ENCODE results near the gene ARHGEF7.
"Not testable (repeated sequence)": the region's sequence is repeated elsewhere in the genome, so short reads cannot be mapped to it uniquely, and the experiment has no call there.

Gene ARHGEF7

GRCh38 chr13:111115061-111115964 is at the start of gene ARHGEF7:
Gene ARHGEF7 (plus strand): TSS chr13:111115310. CDS start chr13:111115527, 217 bp downstream.
- no peak within 1 kb of the TSS for H3K27ac ChIP-seq
- peak within 1 kb of the TSS; percentile 68 for H3K4me3 ChIP-seq
- peaks cover 89% of the 10 kb centered on the region for H3K27me3 ChIP-seq

GRCh38 chr13:111065698-111066097 is 49.4 kb upstream of the ARHGEF7 start:
- no peak overlapping the region for H3K9ac ChIP-seq
- peaks cover 7% of the 10 kb centered on the region; the same call in 1 of the 2 replicates for H3K4me1 ChIP-seq
- no peak for TF ChIP-seq Cebpa-rat (IDR thresholded peaks at IDR 0.05)
- no peak overlapping the region for H3K4me3 ChIP-seq
- peaks cover 43% of the 10 kb centered on the region for H3K27me3 ChIP-seq
- no peaks in the 10 kb centered on the region for H3K36me3 ChIP-seq
- H3K9me3 ChIP-seq, result peaks cover 14% of the 10 kb centered on the region
- no peak overlapping the region for H3K27ac ChIP-seq
- peaks cover 11% of the 10 kb centered on the region for H4K20me1 ChIP-seq
- H3K4me2 ChIP-seq, result no peak overlapping the region

More at GRCh38 chr13:111115061-111115964, at the start of gene ARHGEF7:
- peaks cover 14% of the 10 kb centered on the region for H3K9me3 ChIP-seq
- peaks cover 14% of the 10 kb centered on the region; the same call in 1 of the 2 replicates for H3K4me1 ChIP-seq
- no peak within 1 kb of the TSS for H3K9ac ChIP-seq
- H4K20me1 ChIP-seq, result peaks cover 29% of the 10 kb centered on the region
- no peaks in the 10 kb centered on the region for H3K36me3 ChIP-seq
- TF ChIP-seq Cebpa-rat (IDR thresholded peaks at IDR 0.05), result no peak
- peak within 1 kb of the TSS; percentile 95 for H3K4me2 ChIP-seq

DNA sequence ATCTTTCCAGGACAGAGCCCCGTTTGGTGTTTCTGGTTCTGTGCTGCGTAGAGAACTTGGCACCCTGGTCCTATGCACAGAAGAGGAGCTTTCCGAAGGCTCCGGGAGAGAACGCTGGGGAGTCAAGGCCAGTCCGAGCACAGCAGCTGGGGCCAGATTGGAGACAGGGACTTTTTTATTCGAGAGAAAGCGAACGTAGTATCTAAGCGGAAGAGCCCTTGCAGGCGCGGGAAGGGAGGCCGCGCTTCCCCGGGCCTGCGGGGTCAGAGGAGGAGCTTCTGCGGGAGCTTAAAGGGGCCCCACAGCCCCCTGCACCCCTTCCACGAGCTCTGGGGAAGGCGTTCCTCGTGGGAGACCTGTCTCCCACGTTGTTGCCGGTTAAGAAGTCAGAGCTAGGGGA is 48.6 kb upstream of the ARHGEF7 start:
- no peak for TF ChIP-seq Cebpa-rat (IDR thresholded peaks at IDR 0.05)
- no peak overlapping the region for H3K4me2 ChIP-seq

DNA sequence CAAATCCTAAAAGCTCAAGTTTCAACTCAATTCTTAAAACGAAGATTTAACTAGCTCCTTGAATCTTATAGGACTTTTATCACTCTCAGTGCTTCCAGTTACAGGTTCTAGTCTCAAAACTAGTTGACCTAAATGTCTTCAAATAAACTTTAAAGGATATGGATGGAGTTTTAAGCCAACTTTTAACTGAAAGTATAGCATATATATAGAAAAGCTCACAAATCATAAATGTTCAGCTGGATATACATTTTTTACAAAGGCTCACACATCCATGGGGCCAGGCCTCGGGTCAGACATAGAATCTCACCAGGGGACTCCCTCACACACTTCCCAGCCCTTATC is 47.1 kb upstream of the ARHGEF7 start:
- no peak overlapping the region for H3K4me2 ChIP-seq
- no peaks in the 10 kb centered on the region for H3K36me3 ChIP-seq
- peaks cover 43% of the 10 kb centered on the region for H3K27me3 ChIP-seq
- H4K20me1 ChIP-seq, result peaks cover 11% of the 10 kb centered on the region
- H3K4me3 ChIP-seq, result no peak overlapping the region
- H3K9ac ChIP-seq, result no peak overlapping the region
- TF ChIP-seq Cebpa-rat (IDR thresholded peaks at IDR 0.05), result no peak
- no peak overlapping the region for H3K27ac ChIP-seq
- H3K9me3 ChIP-seq, result peaks cover 37% of the 10 kb centered on the region
- H3K4me1 ChIP-seq, result peaks cover 7% of the 10 kb centered on the region; the same call in 1 of the 2 replicates

More for the DNA sequence above, 48.6 kb upstream of the ARHGEF7 start:
- peaks cover 7% of the 10 kb centered on the region; the same call in 1 of the 2 replicates for H3K4me1 ChIP-seq
- peaks cover 22% of the 10 kb centered on the region for H3K9me3 ChIP-seq
- no peak overlapping the region for H3K9ac ChIP-seq
- no peaks in the 10 kb centered on the region for H3K36me3 ChIP-seq
- H3K27ac ChIP-seq, result no peak overlapping the region
- H3K27me3 ChIP-seq, result peaks cover 43% of the 10 kb centered on the region
- peaks cover 11% of the 10 kb centered on the region for H4K20me1 ChIP-seq
- H3K4me3 ChIP-seq, result no peak overlapping the region

DNA sequence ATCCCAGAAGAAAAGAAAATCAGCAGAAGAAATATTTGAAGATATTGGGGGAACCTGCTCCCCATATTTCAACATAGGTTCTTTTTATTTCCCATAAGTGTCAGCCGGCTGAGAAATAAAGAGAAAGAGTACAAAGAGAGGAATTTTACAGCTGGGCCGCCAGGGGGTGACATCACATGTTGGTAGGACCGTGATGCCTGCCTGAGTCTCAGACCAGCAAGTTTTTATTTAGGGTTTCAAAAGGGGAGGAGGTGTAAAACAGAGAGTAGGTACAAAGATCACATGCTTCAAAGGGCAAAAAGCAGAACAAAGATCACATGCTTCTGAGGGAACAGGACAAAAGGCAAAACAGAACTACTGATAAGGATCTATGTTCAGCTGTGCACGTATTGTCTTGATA is 44.0 kb upstream of the ARHGEF7 start:
- Histone ChIP-seq H3K27me3 (peaks cover 25% of the 10 kb centered on the region), H4K20me1 (peaks cover 11% of the 10 kb centered on the region), H3K9me3 (peaks cover 67% of the 10 kb centered on the region)
- not testable (repeated sequence) for H3K9ac ChIP-seq, H3K27ac ChIP-seq, H3K4me2 ChIP-seq, H3K4me3 ChIP-seq, H3K36me3 ChIP-seq, H3K4me1 ChIP-seq

DNA sequence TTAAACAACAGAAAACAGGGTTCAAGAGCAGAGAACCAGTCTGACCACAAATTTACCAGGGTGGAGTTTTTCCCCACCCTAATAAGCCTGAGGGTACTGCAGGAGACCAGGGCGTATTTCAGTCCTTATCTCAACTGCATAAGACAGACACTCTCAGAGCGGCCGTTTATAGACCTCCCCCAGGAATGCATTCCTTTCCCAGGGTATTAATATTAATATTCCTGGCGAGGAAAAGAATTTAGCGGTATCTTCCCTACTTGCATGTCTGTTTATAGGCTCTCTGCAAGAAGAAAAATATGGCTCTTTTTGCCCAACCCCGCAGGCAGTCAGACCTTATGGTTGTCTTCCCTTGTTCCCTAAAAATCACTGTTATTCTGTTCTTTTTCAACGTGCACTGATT is 43.6 kb upstream of the ARHGEF7 start:
- H4K20me1 ChIP-seq, H3K36me3 ChIP-seq, H3K4me2 ChIP-seq, H3K27ac ChIP-seq, H3K4me3 ChIP-seq, H3K4me1 ChIP-seq, H3K9ac ChIP-seq: not testable (repeated sequence)
- Histone ChIP-seq H3K9me3 (peaks cover 71% of the 10 kb centered on the region), H3K27me3 (peaks cover 21% of the 10 kb centered on the region)

- no peak overlapping the region for H3K27ac ChIP-seq
These were observed 40.3 kb upstream of the ARHGEF7 start for GRCh38 chr13:111074826-111075225.

GRCh38 chr13:111076155-111077013 is 38.7 kb upstream of the ARHGEF7 start:
- Histone ChIP-seq H3K36me3 (no peaks in the 10 kb centered on the region), H3K4me3 (no peak overlapping the region), H3K27ac (no peak overlapping the region), H3K4me1 (no peaks in the 10 kb centered on the region), H3K9me3 (peaks cover 54% of the 10 kb centered on the region), H4K20me1 (no peaks in the 10 kb centered on the region), H3K27me3 (no peaks in the 10 kb centered on the region), H3K4me2 (no peak overlapping the region), H3K9ac (no peak overlapping the region)
- TF ChIP-seq Cebpa-rat (IDR thresholded peaks at IDR 0.05), result no peak

More at GRCh38 chr13:111074826-111075225, 40.3 kb upstream of the ARHGEF7 start:
- Histone ChIP-seq H3K9me3 (peaks cover 70% of the 10 kb centered on the region), H3K4me1 (no peaks in the 10 kb centered on the region), H3K9ac (no peak overlapping the region), H3K36me3 (no peaks in the 10 kb centered on the region), H3K27me3 (no peaks in the 10 kb centered on the region), H3K4me2 (no peak overlapping the region), H3K4me3 (no peak overlapping the region), H4K20me1 (no peaks in the 10 kb centered on the region)
- TF ChIP-seq Cebpa-rat (IDR thresholded peaks at IDR 0.05), result no peak

- H3K4me2 ChIP-seq, result no peak overlapping the region
- no peak overlapping the region for H3K27ac ChIP-seq
- H3K27me3 ChIP-seq, result no peaks in the 10 kb centered on the region
- H3K4me1 ChIP-seq, result no peaks in the 10 kb centered on the region
- H3K9me3 ChIP-seq, result peaks cover 36% of the 10 kb centered on the region
- no peak for TF ChIP-seq Cebpa-rat (IDR thresholded peaks at IDR 0.05)
- H3K36me3 ChIP-seq, result no peaks in the 10 kb centered on the region
- H3K9ac ChIP-seq, result no peak overlapping the region
- no peaks in the 10 kb centered on the region for H4K20me1 ChIP-seq
- no peak overlapping the region for H3K4me3 ChIP-seq
These were observed 35.7 kb upstream of the ARHGEF7 start for GRCh38 chr13:111079375-111079774.

DNA sequence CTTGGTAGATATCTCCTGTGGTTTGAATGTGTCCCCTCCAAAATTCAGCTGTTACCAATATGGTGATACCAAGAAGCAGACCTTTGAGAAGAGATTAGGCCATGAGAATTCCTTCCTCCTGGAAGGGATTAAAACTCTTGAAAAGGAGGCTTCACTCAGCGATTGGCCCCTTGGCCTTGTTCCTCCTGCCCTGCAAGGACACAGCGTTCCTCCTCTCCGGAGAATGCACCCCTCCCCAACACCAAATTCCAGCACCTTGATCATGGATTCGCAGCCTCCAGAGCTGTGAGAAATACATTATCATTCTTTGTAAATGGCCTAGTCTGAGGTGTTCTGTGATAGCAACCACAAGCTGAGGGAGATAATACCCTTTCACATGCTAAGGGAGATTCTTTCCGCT is 34.5 kb upstream of the ARHGEF7 start:
- H3K9ac ChIP-seq, result no peak overlapping the region
- no peak overlapping the region for H3K4me3 ChIP-seq
- H3K4me2 ChIP-seq, result no peak overlapping the region
- no peak for TF ChIP-seq Cebpa-rat (IDR thresholded peaks at IDR 0.05)
- no peaks in the 10 kb centered on the region for H4K20me1 ChIP-seq
- H3K36me3 ChIP-seq, result no peaks in the 10 kb centered on the region
- H3K27ac ChIP-seq, result no peak overlapping the region
- no peaks in the 10 kb centered on the region for H3K4me1 ChIP-seq
- H3K27me3 ChIP-seq, result no peaks in the 10 kb centered on the region
- peaks cover 24% of the 10 kb centered on the region for H3K9me3 ChIP-seq
